ENCODE data around the gene MCM9.

- TF ChIP-seq CTCF (IDR thresholded peaks at IDR 0.05; ENCODE audit: low read depth, low read length, poor library complexity, severe bottlenecking), result no peak
- TF ChIP-seq EZH2phosphoT487 (IDR thresholded peaks at IDR 0.05; ENCODE audit: borderline replicate concordance, low read length), result no peak
Observed at GRCh38 chr6:118940770-118941169, 5.8 kb upstream of the MCM9 start.
